Measurements from ENCODE around the gene CDH1.

Gene CDH1

DNA sequence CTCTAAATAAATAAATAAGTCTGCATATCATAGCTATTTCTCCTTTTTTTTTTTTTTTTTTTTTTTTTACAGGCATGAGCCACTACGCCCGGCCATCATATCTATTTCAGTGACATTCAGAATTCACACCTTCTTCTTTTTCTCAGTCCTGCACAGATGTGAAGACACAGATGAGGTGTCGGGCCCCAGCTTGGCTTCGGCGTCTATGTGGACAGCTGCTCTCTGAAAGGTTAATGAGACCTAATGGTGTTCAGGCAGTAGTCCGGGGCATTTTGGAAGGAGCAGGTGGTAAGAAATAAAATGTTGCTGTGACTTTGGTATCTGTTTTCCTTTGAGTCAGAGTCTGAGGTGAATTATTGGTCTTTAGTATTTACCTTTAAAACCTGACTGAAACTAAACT, 129.8 kb downstream of the CDH1 start:
- no peak for DNase-seq

GRCh38 chr16:68869492-68870088, 132.5 kb downstream of the CDH1 start:
- no peak for DNase-seq

GRCh38 chr16:68873635-68874471, 136.8 kb downstream of the CDH1 start:
- no peak for DNase-seq

DNA sequence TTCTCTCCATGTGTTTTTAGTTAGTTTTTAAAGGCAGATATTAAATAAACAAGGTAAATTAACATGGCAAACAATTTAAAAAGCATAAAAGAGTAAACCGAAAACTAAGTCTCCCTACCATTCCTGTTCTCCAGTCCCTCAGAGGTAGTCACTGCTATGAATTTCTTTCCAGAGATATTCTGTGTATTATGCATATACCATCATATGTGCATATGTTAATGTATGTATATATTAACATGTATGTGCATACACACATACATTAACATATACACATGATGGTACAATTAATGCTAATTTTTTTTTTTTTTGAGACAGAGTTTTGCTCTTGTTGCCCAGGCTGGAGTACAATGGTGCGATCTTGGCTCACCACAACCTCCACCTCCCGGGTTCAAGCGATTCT, 138.8 kb downstream of the CDH1 start:
- no peak for DNase-seq

DNA sequence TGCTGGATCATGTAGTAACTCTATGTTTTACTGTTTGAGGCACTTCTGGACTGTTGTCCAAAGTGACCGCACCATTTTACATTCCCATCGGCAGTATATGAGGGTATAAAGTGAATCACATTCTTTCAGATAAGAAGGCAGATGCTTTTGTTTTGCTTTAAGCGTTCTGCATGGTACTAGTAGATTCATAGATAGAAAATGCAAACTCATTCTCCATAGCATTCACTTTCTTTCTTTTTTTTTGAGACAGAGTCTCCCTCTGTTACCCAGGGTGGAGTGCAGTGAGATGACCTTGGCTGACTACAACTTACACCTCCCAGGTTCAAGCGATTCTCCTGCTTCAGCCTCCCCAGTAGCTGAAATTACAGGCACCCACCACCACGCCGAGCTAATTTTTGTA, 146.6 kb downstream of the CDH1 start:
- DNase-seq = no peak

GRCh38 chr16:68884401-68884800, 147.3 kb downstream of the CDH1 start:
- DNase-seq = no peak
